Measurements from ENCODE around the gene SLC2A9. TPM values are rescaled to one million over a fixed set of nuclear protein-coding genes. Genes with fewer than 3 reads are reported as not detected.

SLC2A9 gene
- total RNA-seq, 1 experiment from 2014 or later, result 33.3 TPM

DNA sequence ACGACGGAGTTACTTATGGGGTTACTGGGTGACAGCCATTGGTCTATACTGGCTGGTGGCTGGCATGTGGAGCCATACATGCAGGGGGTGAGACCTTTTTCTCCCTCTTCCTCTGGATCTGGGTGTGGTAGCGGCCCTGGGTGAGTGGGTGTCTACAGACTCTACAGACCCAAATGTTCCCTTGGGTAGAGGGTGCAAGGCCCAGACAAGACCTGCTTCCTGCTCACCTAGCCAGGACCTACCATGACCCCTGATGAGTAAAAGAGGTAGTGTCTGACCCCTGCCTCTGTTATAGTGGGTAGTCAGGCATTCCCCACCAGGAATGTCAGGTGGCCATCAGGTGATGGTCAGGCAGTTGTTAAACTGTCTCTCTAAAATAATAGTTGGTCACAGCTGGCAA is 66.8 kb downstream of the SLC2A9 start:
- peaks cover 18% of the 10 kb centered on the region for H3K36me3 Mint-ChIP-seq (ENCODE audit: insufficient read depth, unreplicated experiment)
- BruUV-seq (replicated peaks), result no TSS peak
- peaks cover 5% of the 10 kb centered on the region for H3K4me1 Mint-ChIP-seq (ENCODE audit: insufficient read depth, unreplicated experiment)
- H3K9me3 Mint-ChIP-seq (ENCODE audit: unreplicated experiment), result no peaks in the 10 kb centered on the region
- no peak overlapping the region for H3K27ac Mint-ChIP-seq (ENCODE audit: low read depth, unreplicated experiment)
- TF ChIP-seq, protein P1, sequence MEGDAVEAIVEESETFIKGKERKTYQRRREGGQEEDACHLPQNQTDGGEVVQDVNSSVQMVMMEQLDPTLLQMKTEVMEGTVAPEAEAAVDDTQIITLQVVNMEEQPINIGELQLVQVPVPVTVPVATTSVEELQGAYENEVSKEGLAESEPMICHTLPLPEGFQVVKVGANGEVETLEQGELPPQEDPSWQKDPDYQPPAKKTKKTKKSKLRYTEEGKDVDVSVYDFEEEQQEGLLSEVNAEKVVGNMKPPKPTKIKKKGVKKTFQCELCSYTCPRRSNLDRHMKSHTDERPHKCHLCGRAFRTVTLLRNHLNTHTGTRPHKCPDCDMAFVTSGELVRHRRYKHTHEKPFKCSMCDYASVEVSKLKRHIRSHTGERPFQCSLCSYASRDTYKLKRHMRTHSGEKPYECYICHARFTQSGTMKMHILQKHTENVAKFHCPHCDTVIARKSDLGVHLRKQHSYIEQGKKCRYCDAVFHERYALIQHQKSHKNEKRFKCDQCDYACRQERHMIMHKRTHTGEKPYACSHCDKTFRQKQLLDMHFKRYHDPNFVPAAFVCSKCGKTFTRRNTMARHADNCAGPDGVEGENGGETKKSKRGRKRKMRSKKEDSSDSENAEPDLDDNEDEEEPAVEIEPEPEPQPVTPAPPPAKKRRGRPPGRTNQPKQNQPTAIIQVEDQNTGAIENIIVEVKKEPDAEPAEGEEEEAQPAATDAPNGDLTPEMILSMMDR (IDR thresholded peaks at IDR 0.05; ENCODE audit: unreplicated experiment), result no peak
- no peak for DNase-seq (ENCODE audit: unreplicated experiment)
- H3K4me3 Mint-ChIP-seq (ENCODE audit: unreplicated experiment), result no peak overlapping the region
- intact Hi-C loops (cut with micrococcal nuclease), result loop anchor here (5.0 kb wide), 1 partner anchor 53 kb away; no protein-coding TSS in a partner anchor
- H3K27me3 Mint-ChIP-seq (ENCODE audit: insufficient read depth, unreplicated experiment), result no peaks in the 10 kb centered on the region
- ChIA-PET POLR2A (no interaction called here), CTCF (no interaction called here)

GRCh38 chr4:9953089-9953488 is 68.2 kb downstream of the SLC2A9 start:
- no peak overlapping the region for H3K27ac Mint-ChIP-seq (ENCODE audit: low read depth, unreplicated experiment)
- intact Hi-C loops (cut with micrococcal nuclease), result loop anchor here (5.0 kb wide), 1 partner anchor 54 kb away; no protein-coding TSS in a partner anchor
- H3K36me3 Mint-ChIP-seq (ENCODE audit: insufficient read depth, unreplicated experiment), result peaks cover 7% of the 10 kb centered on the region
- ChIA-PET POLR2A (no interaction called here), CTCF (interaction anchor here (0.6 kb wide), 1 partner anchor 19 kb away, joined by 3 read pairs; no protein-coding TSS in a partner anchor)
- H3K27me3 Mint-ChIP-seq (ENCODE audit: insufficient read depth, unreplicated experiment), result no peaks in the 10 kb centered on the region
- H3K9me3 Mint-ChIP-seq (ENCODE audit: unreplicated experiment), result no peaks in the 10 kb centered on the region
- H3K4me1 Mint-ChIP-seq (ENCODE audit: insufficient read depth, unreplicated experiment), result peaks cover 5% of the 10 kb centered on the region
- no peak overlapping the region for H3K4me3 Mint-ChIP-seq (ENCODE audit: unreplicated experiment)
- no TSS peak for BruUV-seq (replicated peaks)
- no peak for DNase-seq (ENCODE audit: unreplicated experiment)
- TF ChIP-seq, protein P1 (IDR thresholded peaks at IDR 0.05; ENCODE audit: unreplicated experiment), result no peak

GRCh38 chr4:9952415-9952950 is 68.8 kb downstream of the SLC2A9 start:
- POLR2A ChIA-PET, result no interaction called here
- no peak overlapping the region for H3K4me3 Mint-ChIP-seq (ENCODE audit: unreplicated experiment)
- DNase-seq (ENCODE audit: unreplicated experiment), result peak; percentile 46
- no peak overlapping the region for H3K27ac Mint-ChIP-seq (ENCODE audit: low read depth, unreplicated experiment)
- no peaks in the 10 kb centered on the region for H3K9me3 Mint-ChIP-seq (ENCODE audit: unreplicated experiment)
- intact Hi-C loops (cut with micrococcal nuclease), result loop anchor here (5.0 kb wide), 1 partner anchor 55 kb away; no protein-coding TSS in a partner anchor
- TF ChIP-seq, protein P1 (IDR thresholded peaks at IDR 0.05; ENCODE audit: unreplicated experiment), result no peak
- CTCF ChIA-PET, result no interaction called here
- no TSS peak for BruUV-seq (replicated peaks)
- H3K36me3 Mint-ChIP-seq (ENCODE audit: insufficient read depth, unreplicated experiment), result peaks cover 4% of the 10 kb centered on the region
- peaks cover 5% of the 10 kb centered on the region for H3K4me1 Mint-ChIP-seq (ENCODE audit: insufficient read depth, unreplicated experiment)
- H3K27me3 Mint-ChIP-seq (ENCODE audit: insufficient read depth, unreplicated experiment), result no peaks in the 10 kb centered on the region

DNA sequence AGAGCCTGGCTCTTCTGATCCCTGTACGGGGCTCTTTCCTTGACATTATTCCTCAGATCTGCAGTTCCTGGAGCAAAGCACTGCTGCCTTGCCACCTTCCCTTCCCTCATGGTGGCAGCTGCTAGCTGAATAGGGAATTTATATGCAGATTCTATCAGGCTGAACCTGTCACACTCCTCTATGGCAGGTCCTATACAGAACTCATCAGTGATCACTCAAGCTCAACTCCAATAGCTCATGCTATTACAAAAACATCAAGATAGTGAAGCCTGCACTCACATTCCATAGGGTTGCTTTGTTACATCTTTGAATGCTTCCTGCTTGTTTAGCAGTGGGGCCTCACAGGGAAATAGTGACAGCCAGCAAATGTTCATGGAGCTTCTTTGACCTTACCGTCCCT is 71.7 kb downstream of the SLC2A9 start:
- H3K4me3 Mint-ChIP-seq (ENCODE audit: unreplicated experiment), result no peak overlapping the region
- BruUV-seq (replicated peaks), result no TSS peak
- intact Hi-C loops (cut with micrococcal nuclease), result no loop called here
- POLR2A ChIA-PET, result no interaction called here
- peaks cover 9% of the 10 kb centered on the region for H3K36me3 Mint-ChIP-seq (ENCODE audit: insufficient read depth, unreplicated experiment)
- CTCF ChIA-PET, result interaction anchor here (1.2 kb wide), 1 partner anchor 14 kb away, joined by 4 read pairs; no protein-coding TSS in a partner anchor
- no peaks in the 10 kb centered on the region for H3K27me3 Mint-ChIP-seq (ENCODE audit: insufficient read depth, unreplicated experiment)
- H3K9me3 Mint-ChIP-seq (ENCODE audit: unreplicated experiment), result no peaks in the 10 kb centered on the region
- H3K27ac Mint-ChIP-seq (ENCODE audit: low read depth, unreplicated experiment), result no peak overlapping the region
- DNase-seq (ENCODE audit: unreplicated experiment), result no peak
- no peaks in the 10 kb centered on the region for H3K4me1 Mint-ChIP-seq (ENCODE audit: insufficient read depth, unreplicated experiment)
- TF ChIP-seq, protein P1 (IDR thresholded peaks at IDR 0.05; ENCODE audit: unreplicated experiment), result no peak

All from MCF 10A (cell line).